Stimulated activated CD4-positive, alpha-beta T cell treated with anti-CD3 and anti-CD28 coated beads, Interleukin-2, amount 100 ng/mL, for 4 hours (primary cell): ENCODE results near the gene FTO.

ENCODE experiments used
- DNase-seq: peaks from one replicate; pipeline ENCODE4 v3.0.0-alpha.2; 2020; ENCODE audit warnings: low read depth

Gene FTO

GRCh38 chr16:53966821-53967571 is 263.0 kb downstream of the FTO start:
- DNase-seq, result no peak

GRCh38 chr16:53967572-53967971 is 263.6 kb downstream of the FTO start:
- no peak for DNase-seq

- no peak for DNase-seq
Measured at GRCh38 chr16:53968454-53968853, 264.5 kb downstream of the FTO start.

GRCh38 chr16:53968896-53969295 is 264.9 kb downstream of the FTO start:
- DNase-seq, result no peak

GRCh38 chr16:53971616-53972015 is 267.7 kb downstream of the FTO start:
- DNase-seq, result no peak

GRCh38 chr16:53973021-53973420 is 269.1 kb downstream of the FTO start:
- no peak for DNase-seq

GRCh38 chr16:53974484-53975080 is 270.6 kb downstream of the FTO start:
- no peak for DNase-seq

- no peak for DNase-seq
Measured at GRCh38 chr16:53980675-53981074, 276.7 kb downstream of the FTO start.

- DNase-seq, result no peak
Measured at GRCh38 chr16:53982631-53983042, 278.7 kb downstream of the FTO start.

- DNase-seq, result no peak
Measured at GRCh38 chr16:53984936-53985335, 281.0 kb downstream of the FTO start.

- DNase-seq, result no peak
Measured at GRCh38 chr16:53985861-53986260, 281.9 kb downstream of the FTO start.

- no peak for DNase-seq
Measured at GRCh38 chr16:53986793-53987192, 282.8 kb downstream of the FTO start.

- DNase-seq, result no peak
Measured at GRCh38 chr16:53988136-53988535, 284.2 kb downstream of the FTO start.

GRCh38 chr16:53989597-53989996 is 285.6 kb downstream of the FTO start:
- no peak for DNase-seq

- DNase-seq, result no peak
Measured at GRCh38 chr16:53991754-53992378, 287.9 kb downstream of the FTO start.

GRCh38 chr16:53995378-53995777 is 291.4 kb downstream of the FTO start:
- DNase-seq, result no peak

GRCh38 chr16:53996961-53997360 is 293.0 kb downstream of the FTO start:
- no peak for DNase-seq

GRCh38 chr16:53998024-53998810 is 294.3 kb downstream of the FTO start:
- DNase-seq, result no peak

- DNase-seq, result no peak
Measured at GRCh38 chr16:53998966-53999522, 295.1 kb downstream of the FTO start.

- DNase-seq, result no peak
Measured at GRCh38 chr16:53999841-54000240, 295.9 kb downstream of the FTO start.

GRCh38 chr16:54000361-54000760 is 296.4 kb downstream of the FTO start:
- DNase-seq, result no peak

GRCh38 chr16:54006693-54007092 is 302.7 kb downstream of the FTO start:
- no peak for DNase-seq
